Spleen (tissue), 11 donors: ENCODE data around the gene LRMDA. TPM values are rescaled to one million over a fixed set of nuclear protein-coding genes. Genes with fewer than 3 reads are reported as not detected.

Experiments used
- DNase-seq: peaks from one replicate; pipeline ENCODE4 v3.0.0-alpha.2; 2020
- H3K27ac ChIP-seq, 8 donors: fragments of 200-600 bp; sonication (generic) in 7 of 8; 1 replicate in 4 of 8; 2 replicates in 4 of 8; pipeline versions ENCODE4 v1.5.0 to v1.8.0; 2016 to 2021; ENCODE audit warnings: inconsistent platforms in 4 of 8, mild to moderate bottlenecking in 4 of 8, moderate library complexity in 1 of 8
- H3K27me3 ChIP-seq, 7 donors: fragments of 200-600 bp; sonication (generic) in 6 of 7; replicated peaks in 1 of 7; 1 replicate in 4 of 7; 2 replicates in 3 of 7; pipeline versions ENCODE4 v1.5.0 to v1.8.0; 2016 to 2021; ENCODE audit warnings: inconsistent platforms in 3 of 7, mild to moderate bottlenecking in 1 of 7
- H3K36me3 ChIP-seq, 6 donors: fragments of 200-600 bp; sonication (generic) in 5 of 6; 1 replicate in 4 of 6; 2 replicates in 2 of 6; pipeline versions ENCODE4 v1.5.0 to v1.8.0; 2016 to 2021; ENCODE audit warnings: inconsistent platforms in 2 of 6
- H3K4me1 ChIP-seq, 6 donors: fragments of 200-600 bp; sonication (generic) in 5 of 6; 1 replicate in 3 of 6; 2 replicates in 3 of 6; pipeline versions ENCODE4 v1.5.0 to v1.8.0; 2016 to 2021; ENCODE audit warnings: inconsistent platforms in 3 of 6
- H3K4me3 ChIP-seq, 8 donors: fragments of 200-600 bp; sonication (generic) in 7 of 8; 1 replicate in 4 of 8; 2 replicates in 4 of 8; pipeline versions ENCODE4 v1.5.0 to v1.8.0; 2016 to 2021; ENCODE audit warnings: inconsistent platforms in 4 of 8, mild to moderate bottlenecking in 4 of 8, moderate library complexity in 2 of 8
- H3K9me3 ChIP-seq, 8 donors: fragments of 200-600 bp; sonication (generic) in 7 of 8; 1 replicate in 4 of 8; 2 replicates in 4 of 8; pipeline versions ENCODE4 v1.5.0 to v1.8.0; 2016 to 2021; ENCODE audit warnings: inconsistent platforms in 4 of 8
- CTCF ChIP-seq, 11 experiments: fragments of 200-600 bp in 7 of 11; fragments of 450-650 bp in 4 of 11; sonication (generic) in 4 of 11; IDR thresholded peaks in 8 of 11; conservative IDR thresholded peaks in 3 of 11; 1 replicate in 7 of 11; 2 replicates in 4 of 11; pipeline versions ENCODE4 v1.4.0 to v1.8.0; 2016 to 2021; ENCODE audit warnings: antibody characterized with exemption in 11 of 11, inconsistent platforms in 4 of 11, mild to moderate bottlenecking in 1 of 11
- POLR2A ChIP-seq, 3 donors: fragments of 450-650 bp; IDR thresholded peaks; one replicate each; pipeline ENCODE4 v1.5.1; 2017; ENCODE audit warnings: antibody characterized with exemption in 3 of 3, mild to moderate bottlenecking in 1 of 3
- POLR2AphosphoS5 ChIP-seq, 3 donors: sonication (generic); formaldehyde crosslinking; IDR thresholded peaks; one replicate each; pipeline ENCODE4 v1.5.1; 2017; ENCODE audit warnings: antibody characterized with exemption in 3 of 3
- WGBS, 5 donors: extraction: QIAGEN DNeasy Blood & Tissue Kit in 3 of 5; methylation state at CpG; one replicate each; pipeline versions ENCODE4 v1.1.5 to v1.1.7; 2013 to 2018; 5-methylcytosine and 5-hydroxymethylcytosine counted together
- intact Hi-C: fragments of 100-400 bp; cut with DNase I; formaldehyde crosslinking; loops from one replicate; pipeline ENCODE4 v1.15.0; 2023; ENCODE audit warnings: low total_unique reads
- polyA plus RNA-seq, 3 donors: library from polyadenylated mRNA; stranded (reverse); fragments of 200-250 nt; gene quantifications; one replicate each; pipeline ENCODE4 v1.2.1, GENCODE V29; 2013
- total RNA-seq, 7 donors: library from RNA; depleted of rRNA in 3 of 7; stranded (reverse); fragments of >200 nt in 3 of 7; fragmentation: NEBNext Ultra II Directional in 4 of 7; extraction: Animal tissue kit (Norgen Biotek cat#: 25700) in 4 of 7; gene quantifications; one replicate each; pipeline versions ENCODE4 v1.1.0 to v1.2.1, GENCODE V29; 2016 to 2021
- donor health status: healthy with polysubstance abuse.
- donor health status: DM: no; HTN: no; CAD: no; lungs with moderate emphysema.
- donor health status: DM: no; HTN: no; CAD: no.
- donor health status: Bipolar disorder and iron deficiency.
- donor health status: healthy.
- donor health status: DM: no; HTN: no; CAD: no.
- donor health status: DM: yes; HTN: yes; CAD: no.

Gene LRMDA
- total and polyA plus RNA-seq, 10 donors = 7.3 to 46.6 (median 28.2) TPM

GRCh38 chr10:75546004-75546403 is 114.6 kb downstream of the LRMDA start:
- Histone ChIP-seq H3K27me3 (no peaks in the 10 kb centered on the region), H3K27ac (no peak overlapping the region), H3K9me3 (no peaks in the 10 kb centered on the region), H3K4me1 (peaks cover 0 to 28% (median 12%) of the 10 kb centered on the region in 6 donors), H3K36me3 (no peaks in the 10 kb centered on the region), H3K4me3 (no peak overlapping the region)
- no peak for DNase-seq
- TF ChIP-seq CTCF (IDR thresholded peaks at IDR 0.05 in 8 of 11, conservative IDR thresholded peaks at IDR 0.05 in 3 of 11) (no peak), POLR2A (IDR thresholded peaks at IDR 0.05) (no peak), POLR2AphosphoS5 (IDR thresholded peaks at IDR 0.05) (no peak)
- intact Hi-C loops = no loop called here

GRCh38 chr10:75547391-75548298 is 116.2 kb downstream of the LRMDA start:
- Histone ChIP-seq H3K9me3 (peaks cover 0 to 14% (median 10%) of the 10 kb centered on the region in 8 donors), H3K27me3 (no peaks in the 10 kb centered on the region), H3K4me1 (peaks cover 0 to 28% (median 12%) of the 10 kb centered on the region in 6 donors), H3K4me3 (no peak overlapping the region), H3K36me3 (no peaks in the 10 kb centered on the region), H3K27ac (no peak overlapping the region)
- intact Hi-C loops = no loop called here
- TF ChIP-seq POLR2AphosphoS5 (IDR thresholded peaks at IDR 0.05) (no peak), CTCF (IDR thresholded peaks at IDR 0.05 in 8 of 11, conservative IDR thresholded peaks at IDR 0.05 in 3 of 11) (no peak), POLR2A (IDR thresholded peaks at IDR 0.05) (no peak)
- DNase-seq = no peak
- WGBS, 5 donors = 40 to 56% (median 47%) methylated on average over 7 of the region's 7 CpGs

GRCh38 chr10:75548356-75548755 is 116.9 kb downstream of the LRMDA start:
- Histone ChIP-seq H3K4me3 (no peak overlapping the region), H3K36me3 (no peaks in the 10 kb centered on the region), H3K4me1 (peaks cover 0 to 26% (median 12%) of the 10 kb centered on the region in 6 donors), H3K9me3 (peaks cover 0 to 14% (median 10%) of the 10 kb centered on the region in 8 donors), H3K27me3 (no peaks in the 10 kb centered on the region), H3K27ac (no peak overlapping the region)
- no peak for DNase-seq
- intact Hi-C loops = no loop called here
- TF ChIP-seq CTCF (IDR thresholded peaks at IDR 0.05 in 8 of 11, conservative IDR thresholded peaks at IDR 0.05 in 3 of 11) (no peak), POLR2AphosphoS5 (IDR thresholded peaks at IDR 0.05) (no peak), POLR2A (IDR thresholded peaks at IDR 0.05) (no peak)
- 33 to 59% (median 53%) methylated on average over 1 of the region's 1 CpG for WGBS, 5 donors

DNA sequence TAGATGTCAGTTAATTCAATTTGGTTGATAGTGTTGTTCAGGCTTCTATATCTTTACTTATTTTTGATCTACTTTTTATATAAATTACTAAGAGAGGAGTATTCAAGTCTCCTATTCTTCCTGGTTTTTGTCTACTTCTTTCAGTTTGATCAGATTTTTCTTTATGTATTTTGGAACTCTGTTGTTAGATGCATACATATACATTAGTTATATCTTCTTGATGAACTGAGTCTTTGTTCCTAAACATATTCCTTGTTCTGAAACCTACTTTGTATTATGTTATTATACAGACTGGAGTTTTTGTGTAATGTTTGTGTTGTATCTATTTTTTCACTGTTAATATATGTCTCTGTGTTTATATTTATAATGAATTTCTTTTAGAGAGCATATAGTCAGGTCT is 118.8 kb downstream of the LRMDA start:
- H3K27me3 ChIP-seq = no peaks in the 10 kb centered on the region
- peaks cover 0 to 14% (median 10%) of the 10 kb centered on the region in 8 donors for H3K9me3 ChIP-seq
- TF ChIP-seq CTCF (IDR thresholded peaks at IDR 0.05 in 8 of 11, conservative IDR thresholded peaks at IDR 0.05 in 3 of 11) (no peak), POLR2A (IDR thresholded peaks at IDR 0.05) (no peak), POLR2AphosphoS5 (IDR thresholded peaks at IDR 0.05) (no peak)
- DNase-seq = no peak
- intact Hi-C loops = no loop called here
- H3K4me1 ChIP-seq = peaks cover 0 to 14% (median 4%) of the 10 kb centered on the region in 6 donors
- no peaks in the 10 kb centered on the region for H3K36me3 ChIP-seq
- no peak overlapping the region for H3K27ac ChIP-seq
- H3K4me3 ChIP-seq = no peak overlapping the region
